Amniotic epithelial cell (primary cell): ENCODE results near the gene ADGRV1.

Source experiments
- DNase-seq: peaks from one replicate; pipeline ENCODE4 v3.0.0-alpha.2; 2010; ENCODE audit warnings: low read depth

The ADGRV1 gene

GRCh38 chr5:91111473-91112238 is 553.1 kb downstream of the ADGRV1 start:
- no peak for DNase-seq

GRCh38 chr5:91114658-91115057 is 556.1 kb downstream of the ADGRV1 start:
- no peak for DNase-seq

GRCh38 chr5:91118354-91118753 is 559.8 kb downstream of the ADGRV1 start:
- DNase-seq, result no peak

- peak; percentile 32 for DNase-seq
Measured at GRCh38 chr5:91118796-91119195, 560.2 kb downstream of the ADGRV1 start.

GRCh38 chr5:91119217-91119616 is 560.6 kb downstream of the ADGRV1 start:
- DNase-seq, result no peak

- peak; percentile 13 for DNase-seq
Measured at GRCh38 chr5:91119981-91120850, 561.6 kb downstream of the ADGRV1 start.

- peak; percentile 12 for DNase-seq
Measured at GRCh38 chr5:91121347-91121993, 562.9 kb downstream of the ADGRV1 start.

GRCh38 chr5:91122651-91123050 is 564.1 kb downstream of the ADGRV1 start:
- DNase-seq, result no peak

GRCh38 chr5:91123291-91123690 is 564.7 kb downstream of the ADGRV1 start:
- DNase-seq, result no peak

GRCh38 chr5:91123901-91124300 is 565.3 kb downstream of the ADGRV1 start:
- no peak for DNase-seq

- DNase-seq, result no peak
Measured at GRCh38 chr5:91125916-91126315, 567.3 kb downstream of the ADGRV1 start.

GRCh38 chr5:91126448-91126847 is 567.9 kb downstream of the ADGRV1 start:
- peak; percentile 64 for DNase-seq

- DNase-seq, result no peak
Measured at GRCh38 chr5:91126888-91127287, 568.3 kb downstream of the ADGRV1 start.

GRCh38 chr5:91127456-91128081 is 569.0 kb downstream of the ADGRV1 start:
- no peak for DNase-seq

- DNase-seq, result no peak
Measured at GRCh38 chr5:91128604-91129003, 570.0 kb downstream of the ADGRV1 start.

GRCh38 chr5:91129748-91130147 is 571.2 kb downstream of the ADGRV1 start:
- DNase-seq, result no peak

- DNase-seq, result no peak
Measured at GRCh38 chr5:91130759-91131158, 572.2 kb downstream of the ADGRV1 start.

- no peak for DNase-seq
Measured at GRCh38 chr5:91132550-91132949, 574.0 kb downstream of the ADGRV1 start.

GRCh38 chr5:91133183-91133582 is 574.6 kb downstream of the ADGRV1 start:
- no peak for DNase-seq

- DNase-seq, result no peak
Measured at GRCh38 chr5:91135475-91136248, 577.1 kb downstream of the ADGRV1 start.

- DNase-seq, result peak; percentile 62
Measured at GRCh38 chr5:91136271-91136670, 577.7 kb downstream of the ADGRV1 start.
